K562 (cell line): Measurements from ENCODE around the gene GGPS1. TPM values are rescaled to one million over a fixed set of nuclear protein-coding genes. Genes with fewer than 3 reads are reported as not detected.

Experiments
- ARID4B ChIP-seq: sonication (generic); formaldehyde crosslinking; IDR thresholded peaks from 2 replicates; pipeline ENCODE4 v1.8.0; 2022; ENCODE audit warnings: mild to moderate bottlenecking, missing genetic modification reagents
- HDAC6 ChIP-seq: IDR thresholded peaks from 2 replicates; pipeline ENCODE4 v1.6.1; 2012; ENCODE audit warnings: low read depth, mild to moderate bottlenecking, control low read depth, inconsistent platforms, low read length, moderate library complexity
- KDM5B ChIP-seq: fragments of 200-600 bp; sonication (generic); IDR thresholded peaks from 2 replicates; pipeline ENCODE4 v1.6.1; 2012; ENCODE audit warnings: low read depth, mild to moderate bottlenecking, moderate library complexity, low read length, control low read depth, inconsistent platforms; ENCODE audit not compliant: insufficient replicate concordance
- RBM22 ChIP-seq: fragments of 200-400 bp; formaldehyde crosslinking; IDR thresholded peaks from 2 replicates; pipeline ENCODE4 v1.6.1; 2018; ENCODE audit warnings: low read length, low read depth; ENCODE audit not compliant: poor library complexity, severe bottlenecking
- SUPT5H ChIP-seq: fragments of 450-650 bp; IDR thresholded peaks from 2 replicates; pipeline ENCODE4 v1.6.1; 2016
- polyA plus RNA-seq, 8 experiments: library from polyadenylated mRNA; depleted of rRNA in 4 of 8; stranded (reverse) in 5 of 8; unstranded in 3 of 8; fragments of >200 nt; fragmentation: Nextera tagmentation in 2 of 8; fragmentation: Illumina TruSeq in 1 of 8; extraction: Ambion mirVana in 2 of 8; extraction: Trizol in 1 of 8; gene quantifications; 2 replicates each; pipeline versions ENCODE4 v1.2.1 to v1.2.3, GENCODE V29; 2011 to 2014; ENCODE audit warnings: inconsistent platforms in 1 of 8, missing spikeins in 1 of 8
- total RNA-seq, 7 experiments: library from RNA; depleted of rRNA in 6 of 7; stranded (reverse); fragments of >200 nt in 6 of 7; fragmentation: Illumina TruSeq in 2 of 7; extraction: Trizol in 2 of 7; gene quantifications; 2 replicates each; pipeline versions ENCODE4 v1.2.1 to v1.2.3, GENCODE V29; 2011 to 2021; ENCODE audit warnings: low replicate concordance in 1 of 7

The GGPS1 gene
- total and polyA plus RNA-seq, 9 of the 15 experiments (the other 6 are each of a cell fraction or from before 2014, with no cell fraction given): 18.8 to 104 (median 56.3) TPM

DNA sequence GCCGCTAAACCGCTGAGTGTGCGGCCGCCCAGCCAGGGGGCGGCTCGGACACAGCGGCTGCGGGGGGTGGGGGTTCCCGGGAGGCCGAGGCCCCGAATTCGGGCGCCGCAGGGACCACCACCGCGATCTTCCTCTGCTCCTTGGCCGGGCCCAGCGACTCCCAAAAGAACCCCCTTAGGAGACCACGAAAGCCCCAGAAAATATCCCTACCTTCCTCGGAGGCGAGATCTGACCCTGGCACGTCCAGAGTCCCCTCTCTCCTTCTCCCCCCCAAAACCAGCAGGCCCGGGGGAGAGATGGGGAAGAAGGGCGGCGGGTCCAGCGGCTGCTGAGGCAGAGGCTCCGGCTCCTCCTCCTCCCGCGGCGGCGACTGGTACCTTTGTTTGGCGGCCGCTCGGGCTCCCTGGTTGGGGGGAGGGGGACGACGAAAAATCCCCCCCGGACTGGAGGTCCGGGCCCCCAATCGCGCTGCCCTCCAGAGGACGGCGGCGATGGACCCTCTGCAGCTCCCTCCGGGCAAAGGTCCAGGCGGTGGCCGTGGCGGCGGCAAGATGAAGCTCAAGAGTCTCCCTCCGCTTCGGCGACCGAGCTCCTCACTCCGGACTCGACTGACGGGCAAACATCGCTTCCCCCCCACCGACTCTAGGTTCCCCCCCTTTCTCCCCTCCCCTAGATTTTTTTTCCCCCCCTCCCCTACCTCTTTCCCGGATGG, 655 bp upstream of the GGPS1 start, which contains the start of gene ARID4B (continued):
- peak; percentile 48; the same call in 1 of the 2 replicates for TF ChIP-seq ARID4B (CRISPR knock-in tag)
- TF ChIP-seq RBM22: peak; percentile 81
- TF ChIP-seq HDAC6: no peak
- peak; percentile 11 for TF ChIP-seq KDM5B
- peak; percentile 3 for TF ChIP-seq SUPT5H
